Hepatic stellate cell (primary cell): ENCODE measurements around the gene DTD1.

ENCODE experiments used
- DNase-seq: peaks from one replicate; pipeline ENCODE4 v3.0.0; 2011; ENCODE audit warnings: low spot score

Gene DTD1

DNA sequence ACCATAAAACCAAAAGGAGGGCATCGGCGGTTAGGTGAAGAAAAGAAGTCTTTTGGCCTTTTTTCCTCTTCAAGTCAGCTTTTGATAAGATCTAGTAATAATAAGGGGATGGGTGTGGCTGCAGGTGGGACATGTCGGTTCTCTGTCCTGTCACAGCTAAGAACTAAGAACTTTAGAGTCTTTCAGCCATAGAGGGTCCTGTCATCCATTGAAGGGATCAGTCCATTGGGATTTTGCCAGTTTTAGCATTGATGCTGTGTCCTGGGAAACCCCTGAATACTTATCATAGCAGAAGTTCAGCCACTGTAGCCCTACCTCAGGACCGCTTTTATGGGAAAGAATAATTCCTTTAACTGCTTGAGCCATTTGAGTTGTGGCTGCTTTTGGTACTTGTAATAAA is 207.5 kb downstream of the DTD1 start:
- DNase-seq, result no peak

DNA sequence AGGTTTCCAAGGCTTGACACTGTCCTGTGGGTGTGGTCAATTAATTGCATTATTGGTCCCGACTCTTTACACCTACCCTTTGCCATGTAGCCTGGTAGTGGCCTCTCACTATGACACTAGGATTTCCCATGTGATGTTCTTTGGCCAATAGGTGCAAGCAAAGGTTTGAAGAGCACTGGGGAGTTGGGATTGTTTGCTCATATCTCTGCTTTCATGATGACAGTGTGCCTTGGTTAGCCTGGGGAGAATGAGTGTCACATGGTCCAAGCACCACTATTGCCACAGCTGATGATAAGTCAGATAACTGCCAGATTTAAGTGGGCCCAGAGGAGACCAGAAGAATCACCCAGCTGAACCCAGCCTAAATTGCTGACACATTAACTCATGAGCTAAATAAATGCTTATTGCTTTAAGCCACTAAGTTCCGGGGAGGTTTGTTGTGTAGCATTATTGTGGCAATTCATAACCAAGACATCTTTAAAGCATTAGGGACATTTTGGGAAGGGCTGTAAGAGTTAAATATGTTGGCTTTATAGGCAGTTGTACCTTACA is 208.5 kb downstream of the DTD1 start:
- DNase-seq, result no peak

- no peak for DNase-seq
These were observed 213.7 kb downstream of the DTD1 start for GRCh38 chr20:18801516-18801915.

DNA sequence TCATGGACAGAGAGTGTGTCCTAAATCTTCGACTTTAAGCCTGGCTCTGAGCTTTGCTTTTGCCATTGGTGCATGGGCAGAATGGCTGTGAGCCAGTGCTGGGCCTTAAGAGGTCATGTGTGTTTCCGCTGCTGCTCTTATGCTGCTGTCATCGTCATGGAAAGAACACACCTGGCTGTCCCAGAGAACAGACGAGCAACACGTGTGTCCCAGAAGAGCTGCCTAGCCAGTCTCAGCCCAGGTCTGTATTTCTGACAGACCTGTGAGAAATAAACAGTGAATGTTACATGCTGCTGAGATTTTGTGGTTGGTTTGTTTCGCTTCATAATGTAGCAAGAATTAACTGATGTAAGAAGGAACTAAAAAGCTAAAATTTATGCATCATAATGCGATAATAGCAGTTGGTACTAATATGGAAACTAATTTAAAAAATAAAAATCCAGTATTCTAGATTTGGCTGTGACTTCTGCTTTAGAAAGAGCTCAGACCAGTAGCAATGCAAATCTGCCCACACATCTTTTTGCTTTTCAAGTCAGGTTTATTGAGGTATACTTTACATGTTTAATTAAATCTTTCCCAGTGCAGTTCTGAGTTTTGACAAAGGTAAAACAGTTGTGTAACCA is 214.3 kb downstream of the DTD1 start:
- no peak for DNase-seq

GRCh38 chr20:18805881-18806280 is 218.0 kb downstream of the DTD1 start:
- no peak for DNase-seq

- no peak for DNase-seq
These were observed 220.9 kb downstream of the DTD1 start for GRCh38 chr20:18808712-18809111.

- no peak for DNase-seq
These were observed 223.3 kb downstream of the DTD1 start for GRCh38 chr20:18811186-18811585.

- no peak for DNase-seq
These were observed 224.1 kb downstream of the DTD1 start for GRCh38 chr20:18811904-18812303.

DNA sequence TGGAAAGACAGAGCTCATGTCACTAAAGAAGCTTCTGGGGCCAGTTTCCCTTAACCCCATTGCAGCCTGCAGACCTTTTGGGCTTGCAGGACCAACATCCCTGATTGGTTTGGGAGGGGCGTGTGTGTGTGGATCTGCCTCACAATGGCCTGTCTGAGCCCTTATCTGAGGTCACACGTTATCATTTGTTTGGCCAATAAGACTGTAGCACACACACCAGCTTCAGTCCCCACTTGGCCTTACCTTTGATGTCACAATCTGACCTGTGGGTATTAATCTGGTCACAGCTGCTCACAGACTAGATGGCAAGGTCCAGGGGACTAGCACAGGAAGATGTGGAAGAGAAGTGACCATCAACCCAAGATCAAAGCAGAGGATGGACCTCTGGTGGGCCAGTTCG is 225.6 kb downstream of the DTD1 start, which contains the start of gene SCP2D1:
Gene SCP2D1 (plus strand): TSS at position 301 of the 400 bp plus-strand sequence. CDS start 33 bp downstream, at position 334.
- DNase-seq, result no peak

- no peak for DNase-seq
These were observed 227.5 kb downstream of the DTD1 start for GRCh38 chr20:18815194-18815942.
